Dedifferentiated amniotic fluid mesenchymal stem cell (primary cell): ENCODE data around the gene LRRC45.

ENCODE experiments used
- DNase-seq: peaks from one replicate; pipeline ENCODE4 v3.0.0-alpha.2; 2016; ENCODE audit errors: extremely low spot score

Gene LRRC45

DNA sequence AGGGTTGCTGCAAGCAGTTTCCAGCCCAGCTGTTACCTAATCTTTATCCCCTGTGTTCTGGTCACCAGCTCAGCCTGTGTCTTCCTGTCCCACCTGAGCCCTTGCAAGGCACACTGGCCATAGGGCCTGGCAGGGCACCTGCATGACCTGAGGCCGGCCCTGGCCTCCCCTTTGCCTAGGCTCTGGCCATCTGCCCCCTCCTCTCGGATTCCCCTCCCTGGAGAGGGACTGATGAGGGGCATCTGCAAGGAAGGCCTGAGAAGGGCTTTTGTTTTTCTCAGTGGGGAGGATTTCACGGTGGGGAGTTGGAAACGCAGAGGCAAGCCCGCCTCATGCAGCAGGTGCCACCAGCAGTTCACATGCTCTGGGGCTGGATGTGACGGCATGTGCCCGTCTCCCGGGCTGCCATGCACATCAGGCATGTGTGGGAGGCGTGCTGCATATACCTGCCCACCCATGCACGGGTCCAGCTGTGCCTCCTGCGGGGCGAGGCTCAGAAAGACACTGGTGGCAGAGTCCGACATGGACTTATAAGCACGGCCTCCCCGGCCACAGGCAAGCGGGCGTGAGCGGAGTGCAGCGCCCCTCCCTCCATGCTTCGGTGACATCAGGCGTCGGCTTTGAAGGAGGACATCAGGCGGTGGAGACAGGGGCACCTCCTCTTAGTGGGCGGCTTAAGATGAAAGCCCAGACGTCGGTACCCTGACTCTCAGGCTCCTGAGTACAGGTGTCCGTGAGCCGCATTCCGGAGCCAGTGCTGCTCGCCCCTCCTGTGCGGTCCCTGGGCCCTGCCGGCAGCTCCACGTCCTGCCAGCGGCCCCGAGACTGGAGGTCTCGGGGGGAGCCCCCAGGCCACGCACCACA lies 29.1 kb upstream of the LRRC45 start:
- DNase-seq: no peak

- no peak for DNase-seq
Observed at GRCh38 chr17:81994593-81995462, 28.3 kb upstream of the LRRC45 start.

DNA sequence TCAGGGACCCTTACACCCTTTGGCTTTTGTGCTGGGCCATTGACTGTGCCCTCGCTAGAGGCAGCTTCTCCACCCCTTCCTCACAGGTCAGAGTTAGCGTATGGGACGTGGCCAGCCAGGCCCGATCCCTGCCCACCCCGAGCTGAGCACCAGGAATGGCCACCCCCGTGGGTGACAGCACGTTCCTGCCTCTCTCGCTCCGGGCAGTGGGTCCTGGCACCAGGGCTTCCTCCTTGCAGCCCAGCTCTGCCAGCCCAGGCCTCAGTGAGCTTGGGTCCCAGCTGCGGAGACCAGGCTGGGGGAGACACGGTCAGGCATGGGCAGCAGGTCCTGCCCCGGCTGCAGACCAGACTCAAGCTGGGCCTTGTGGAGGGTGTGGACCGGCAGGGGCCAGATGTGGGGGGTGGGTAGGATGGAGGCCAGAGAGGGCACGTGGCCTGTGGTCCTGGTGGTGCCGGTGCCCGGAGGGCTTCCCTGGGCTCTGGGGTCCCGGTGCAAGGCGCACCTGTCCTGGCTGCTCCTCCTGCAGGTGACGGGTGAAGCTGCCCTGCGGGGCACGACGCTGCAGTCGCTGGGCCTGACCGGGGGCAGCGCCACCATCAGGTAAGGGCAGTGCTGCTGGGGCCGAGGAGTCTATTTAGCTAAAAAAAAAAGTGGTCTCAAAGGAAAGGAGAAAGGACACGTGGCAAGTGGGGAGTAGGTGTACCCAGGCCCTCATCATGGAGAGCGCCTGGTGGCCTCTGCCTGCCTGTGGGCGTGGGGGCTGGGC lies 27.5 kb upstream of the LRRC45 start:
- no peak for DNase-seq

- DNase-seq: no peak
Observed at GRCh38 chr17:81996232-81996756, 26.8 kb upstream of the LRRC45 start.

DNA sequence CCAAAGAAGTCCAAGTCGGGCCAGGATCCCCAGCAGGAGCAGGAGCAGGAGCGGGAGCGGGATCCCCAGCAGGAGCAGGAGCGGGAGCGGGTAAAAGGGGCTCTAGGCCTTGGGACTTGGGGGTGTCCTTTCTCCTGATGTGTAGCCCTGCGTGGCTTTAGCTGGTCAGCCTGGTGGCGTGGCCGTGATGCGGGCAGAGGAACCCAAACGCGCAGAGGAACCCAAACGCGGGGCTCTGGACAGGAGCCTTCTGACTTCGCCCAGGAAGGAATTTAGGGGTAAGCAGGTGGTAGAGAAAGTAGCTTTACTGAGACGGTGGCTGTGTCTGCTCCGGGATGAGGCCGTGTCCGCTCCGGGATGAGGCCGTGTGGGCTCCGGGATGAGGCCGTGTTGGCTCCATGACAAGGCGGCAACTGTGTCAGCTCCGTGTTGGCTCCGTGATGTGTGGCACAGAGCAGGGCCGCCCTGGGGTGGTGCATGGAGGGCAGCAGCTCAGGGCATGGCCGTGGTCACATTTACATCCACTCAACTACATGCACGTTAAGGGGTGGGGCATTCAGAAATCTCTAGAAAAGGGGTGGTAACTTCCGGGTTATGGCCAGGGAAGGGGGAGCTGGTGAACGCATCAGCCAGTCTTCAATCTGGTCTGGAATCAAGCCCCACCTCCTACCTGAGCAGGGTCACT lies 26.2 kb upstream of the LRRC45 start:
- DNase-seq: no peak

- DNase-seq: no peak
Observed at GRCh38 chr17:81998212-81998611, 24.9 kb upstream of the LRRC45 start.

DNA sequence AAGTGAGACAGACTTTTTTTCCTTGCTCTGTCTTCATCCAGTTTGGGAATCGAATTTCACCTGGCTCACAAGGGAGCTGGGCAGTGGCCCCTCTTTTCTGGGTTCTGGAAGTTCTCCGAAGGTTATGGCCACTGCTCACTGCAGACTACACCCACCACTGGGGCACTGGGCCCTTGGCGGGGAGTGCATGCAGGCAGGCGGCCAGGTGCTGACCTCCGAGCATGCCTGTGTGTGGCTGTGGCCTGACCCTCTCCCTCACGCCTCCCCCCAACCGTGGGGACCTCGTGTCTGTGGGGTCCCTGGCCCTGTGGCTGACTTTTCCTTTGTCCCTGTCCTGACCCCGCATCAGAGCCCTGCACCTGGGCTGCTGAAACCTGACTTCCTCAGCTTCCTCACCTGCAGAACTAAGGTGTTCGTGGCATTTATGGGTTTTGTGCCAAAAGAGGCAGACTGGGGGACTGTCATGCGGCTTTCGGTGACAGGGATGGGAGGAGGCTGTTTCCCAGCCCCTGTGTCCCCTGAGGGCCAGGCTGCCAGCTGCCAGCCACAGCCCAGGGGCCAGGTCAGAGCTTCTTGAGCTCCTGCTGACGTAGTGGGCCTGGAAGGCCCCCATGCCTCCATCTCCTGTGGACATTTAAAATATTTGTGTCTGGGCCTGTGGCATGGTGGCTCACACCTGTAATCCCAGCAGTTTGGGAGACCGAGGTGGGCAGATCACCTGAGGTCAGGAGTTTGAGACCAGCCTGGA lies 24.2 kb upstream of the LRRC45 start:
- no peak for DNase-seq

DNA sequence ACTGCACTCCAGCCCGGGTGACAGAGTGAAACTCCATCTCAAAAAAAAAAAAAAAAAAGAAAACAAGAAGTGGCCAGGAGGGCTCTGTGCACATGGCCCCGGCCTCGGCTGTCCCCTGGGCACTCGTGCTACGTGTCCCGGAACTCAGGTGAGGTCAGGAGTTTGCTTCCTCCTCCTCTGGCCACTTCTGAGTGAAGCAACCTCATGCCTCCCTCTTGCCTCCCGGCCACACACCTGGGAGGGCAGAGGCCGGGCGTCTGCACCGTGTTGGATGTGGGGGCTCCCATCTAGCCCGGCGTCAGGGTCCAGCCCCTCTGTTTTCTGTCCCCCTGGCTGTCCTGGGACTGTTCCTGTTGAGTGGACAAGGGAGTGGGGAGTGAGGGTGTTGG lies 23.5 kb upstream of the LRRC45 start:
- DNase-seq: no peak

GRCh38 chr17:81999976-82000802 lies 22.9 kb upstream of the LRRC45 start:
- DNase-seq: no peak

GRCh38 chr17:82000803-82001570 lies 22.1 kb upstream of the LRRC45 start:
- no peak for DNase-seq

- DNase-seq: no peak
Observed at GRCh38 chr17:82001571-82002056, 21.5 kb upstream of the LRRC45 start.

DNA sequence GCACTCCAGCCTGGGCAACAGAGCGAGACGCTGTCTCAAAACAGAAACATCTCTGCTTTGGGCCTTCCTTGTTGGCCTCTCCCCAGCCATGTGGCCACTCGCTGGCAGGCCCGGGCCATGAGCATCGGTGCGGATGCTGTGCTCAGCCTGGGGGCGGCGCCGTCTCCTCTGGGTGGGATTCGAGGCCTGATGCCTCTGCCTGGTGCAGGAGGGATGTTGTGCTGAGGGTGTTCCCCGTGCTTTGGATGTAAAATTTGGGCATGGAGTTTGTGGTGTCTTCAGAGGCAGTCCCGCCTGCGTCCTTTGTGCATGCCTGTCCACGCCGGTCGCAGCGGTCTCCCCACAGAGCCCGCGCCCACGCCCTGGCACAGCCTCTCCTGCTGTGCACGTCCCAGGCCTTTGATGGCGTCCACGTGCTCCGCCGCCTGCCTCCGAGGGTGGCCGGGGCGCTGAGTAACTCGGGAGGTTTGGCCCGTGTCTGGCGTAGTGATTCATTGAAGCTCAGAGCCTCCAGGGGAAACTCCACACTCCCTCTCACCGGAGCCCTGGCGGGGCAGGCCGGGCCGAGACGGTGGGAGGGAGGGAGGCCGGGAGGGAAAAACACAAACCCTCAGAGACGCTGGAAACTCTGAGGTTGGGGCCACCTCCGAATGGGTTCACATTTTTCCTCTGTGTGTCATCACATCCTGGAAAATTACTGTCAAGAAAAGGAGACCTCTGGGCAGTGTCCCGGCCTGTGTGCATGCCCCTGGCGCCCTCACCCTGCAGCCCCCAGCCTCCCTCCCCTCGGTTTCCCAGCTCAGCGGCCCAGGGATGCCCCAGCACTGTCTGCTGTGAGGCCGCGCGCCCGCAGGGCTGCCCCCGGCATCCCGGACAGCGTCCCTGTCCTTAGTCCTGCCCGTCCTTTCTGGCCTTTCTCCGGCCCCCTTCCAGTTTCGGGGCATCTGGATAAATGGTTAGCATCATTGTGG lies 19.4 kb upstream of the LRRC45 start:
- peak; percentile 90 for DNase-seq

DNA sequence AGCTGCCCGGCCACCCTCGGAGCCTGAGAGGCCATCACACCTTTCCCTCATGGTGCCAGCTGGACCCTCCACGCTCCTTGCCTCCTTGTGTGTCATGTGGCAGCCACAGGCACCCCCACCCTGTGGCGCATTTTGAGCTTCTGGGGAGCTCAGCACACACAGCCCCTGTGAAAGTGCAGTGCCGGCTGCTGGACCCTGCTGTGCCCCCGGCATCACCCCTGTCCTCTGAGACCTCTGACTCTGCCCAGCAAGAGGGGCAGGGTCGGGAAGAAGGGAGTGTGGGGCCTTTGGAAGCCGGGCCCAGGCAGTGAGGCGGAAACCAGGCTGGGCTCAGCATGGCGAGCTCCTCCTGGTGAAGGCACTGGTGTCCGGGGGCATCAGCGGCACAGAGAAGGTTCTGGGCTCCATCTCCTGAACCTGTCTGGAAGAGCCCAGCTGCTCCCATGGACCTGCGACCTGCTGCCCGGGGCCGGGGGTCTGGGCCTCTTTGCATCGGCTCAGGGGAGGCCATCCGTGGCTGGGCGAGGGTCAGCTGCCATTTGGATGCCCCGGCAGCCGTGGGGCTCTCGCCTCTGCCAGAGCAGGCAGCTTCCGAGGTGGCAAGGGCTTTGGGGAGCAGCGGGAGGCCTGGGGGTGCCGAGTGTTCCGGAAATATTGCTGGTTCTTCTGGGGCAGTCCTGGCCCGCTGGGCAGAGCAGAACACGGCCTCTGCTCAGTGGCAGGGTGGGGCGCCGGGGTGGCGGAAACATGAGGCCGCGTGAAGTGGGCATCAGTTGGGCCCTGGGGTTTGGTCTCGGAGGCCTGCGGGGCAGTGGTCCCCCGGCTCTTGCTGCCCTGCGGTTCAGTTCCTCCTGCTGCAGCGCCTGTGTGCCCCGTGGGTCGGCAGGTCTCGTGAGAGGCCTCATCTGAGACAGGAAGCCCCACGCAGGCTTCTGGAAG lies 18.3 kb upstream of the LRRC45 start:
- DNase-seq: no peak

DNA sequence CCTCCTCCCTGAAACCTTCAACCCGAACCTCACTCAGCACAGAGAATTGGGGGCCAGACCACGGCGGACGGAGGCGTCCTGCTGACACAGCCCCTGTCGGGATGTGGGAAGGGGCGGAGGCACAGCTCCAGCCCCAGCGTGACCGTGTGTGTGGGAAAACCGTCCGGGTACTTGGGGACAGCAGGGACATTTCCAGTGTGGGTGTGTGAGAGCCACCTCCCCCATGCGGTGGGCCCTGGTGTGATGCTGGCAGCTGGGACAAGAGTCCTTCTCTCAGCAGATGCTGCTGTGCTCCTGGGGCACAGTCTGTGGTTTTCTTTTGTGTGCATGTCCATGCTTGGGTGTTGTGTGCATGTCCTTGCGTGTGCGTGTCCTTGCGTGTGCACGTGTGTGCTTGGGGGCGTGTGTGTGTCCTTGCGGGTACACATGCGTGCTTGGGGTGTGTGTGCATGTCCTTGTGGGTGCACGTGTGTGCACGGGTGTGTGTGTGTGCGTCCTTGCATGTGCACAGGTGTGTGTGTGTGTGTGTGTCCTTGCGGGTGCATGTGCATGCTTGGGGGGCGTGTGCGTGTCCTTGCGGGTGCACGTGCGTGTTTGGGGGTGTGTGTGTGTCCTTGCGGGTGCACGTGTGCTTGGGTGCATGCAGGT lies 17.3 kb upstream of the LRRC45 start:
- DNase-seq: no peak

- no peak for DNase-seq
Observed at GRCh38 chr17:82006468-82007227, 16.5 kb upstream of the LRRC45 start.
